HEK293 (cell line): ENCODE results near the gene SAMD5.

Source experiments
- CTCF ChIA-PET: fragments of 350-600 bp; formaldehyde crosslinking; extraction: SDS; loops from one replicate; lab custom pipeline; 2021; ENCODE audit warnings: antibody characterized with exemption; lab: Yijun Ruan, JAX
- POLR2A ChIA-PET: fragments of 300-600 bp; formaldehyde crosslinking; extraction: SDS; loops from one replicate; lab custom pipeline; 2020; ENCODE audit warnings: antibody characterized with exemption, inconsistent platforms; lab: Yijun Ruan, JAX
- H3K27ac ChIP-seq: fragments of 200-500 bp; sonication (Bioruptor generic); 2 replicates; pipeline ENCODE4 v1.5.1; 2014; ENCODE audit warnings: low read depth, low read length, control low read depth, inconsistent platforms; ENCODE audit errors: extremely low read depth
- H3K36me3 ChIP-seq, 2 experiments: fragments of 200-500 bp in 1 of 2; sonication (Bioruptor generic) in 1 of 2; 1 replicate in 1 of 2; 2 replicates in 1 of 2; pipeline ENCODE4 v1.5.1; 2014 to 2017; ENCODE audit warnings: inconsistent platforms in 2 of 2, low read length in 2 of 2; ENCODE audit not compliant: control insufficient read depth in 2 of 2, insufficient read depth in 1 of 2
- H3K4me1 ChIP-seq: fragments of 200-500 bp; sonication (Bioruptor generic); 2 replicates; pipeline ENCODE4 v1.5.1; 2014; ENCODE audit warnings: mild to moderate bottlenecking, low read length, inconsistent platforms; ENCODE audit not compliant: control insufficient read depth, insufficient read depth
- H3K4me3 ChIP-seq: 2 replicates; pipeline ENCODE4 v1.5.1; 2011; ENCODE audit warnings: low read depth, mild to moderate bottlenecking, control low read depth, low read length, moderate library complexity
- H3K9me3 ChIP-seq: fragments of 200-500 bp; sonication (Bioruptor generic); 2 replicates; pipeline ENCODE4 v1.5.1; 2014; ENCODE audit warnings: low read depth, low read length, inconsistent platforms; ENCODE audit not compliant: control insufficient read depth, insufficient read depth
- BCL11A ChIP-seq: fragments of 450-650 bp; formaldehyde crosslinking; IDR thresholded peaks from 2 replicates; pipeline ENCODE4 v1.5.1; 2016; ENCODE audit warnings: low read depth, missing biosample characterization, missing genetic modification characterization
- HOXC10 ChIP-seq: sonication (generic); formaldehyde crosslinking; IDR thresholded peaks from 2 replicates; pipeline ENCODE4 v1.8.1; 2023; ENCODE audit warnings: mild to moderate bottlenecking, missing genetic modification reagents
- IKZF3 ChIP-seq: fragments of 450-650 bp; IDR thresholded peaks from 2 replicates; pipeline ENCODE4 v1.5.0; 2018; ENCODE audit warnings: missing biosample characterization, mild to moderate bottlenecking, missing genetic modification characterization, moderate library complexity
- KLF16 ChIP-seq: fragments of 450-650 bp; formaldehyde crosslinking; IDR thresholded peaks from 2 replicates; pipeline ENCODE4 v1.5.1; 2017; ENCODE audit warnings: missing biosample characterization, missing genetic modification characterization
- PBX3 ChIP-seq: sonication (generic); formaldehyde crosslinking; IDR thresholded peaks from 2 replicates; pipeline ENCODE4 v1.8.1; 2022; ENCODE audit warnings: mild to moderate bottlenecking, moderate library complexity, missing genetic modification reagents
- PRDM6 ChIP-seq: fragments of 450-650 bp; formaldehyde crosslinking; IDR thresholded peaks from 2 replicates; pipeline ENCODE4 v1.5.1; 2017; ENCODE audit warnings: missing biosample characterization, missing genetic modification characterization
- WT1 ChIP-seq: fragments of 450-650 bp; formaldehyde crosslinking; IDR thresholded peaks from 2 replicates; pipeline ENCODE4 v1.5.1; 2016; ENCODE audit warnings: missing biosample characterization, missing genetic modification characterization
- ZFP37 ChIP-seq: fragments of 450-650 bp; formaldehyde crosslinking; IDR thresholded peaks from 2 replicates; pipeline ENCODE4 v1.5.1; 2016; ENCODE audit warnings: missing biosample characterization, missing genetic modification characterization
- ZNF133 ChIP-seq: fragments of 450-650 bp; formaldehyde crosslinking; IDR thresholded peaks from 2 replicates; pipeline ENCODE4 v1.5.1; 2016; ENCODE audit warnings: missing biosample characterization, missing genetic modification characterization
- ZNF214 ChIP-seq: fragments of 450-650 bp; formaldehyde crosslinking; IDR thresholded peaks from 2 replicates; pipeline ENCODE4 v1.5.1; 2017; ENCODE audit warnings: missing biosample characterization, mild to moderate bottlenecking, missing genetic modification characterization, borderline replicate concordance
- ZNF239 ChIP-seq: fragments of 450-650 bp; formaldehyde crosslinking; IDR thresholded peaks from 2 replicates; pipeline ENCODE4 v1.5.1; 2016; ENCODE audit warnings: missing biosample characterization, missing genetic modification characterization
- ZNF274 ChIP-seq, 2 experiments: fragments of 200-500 bp in 1 of 2; fragments of 450-650 bp in 1 of 2; sonication (Bioruptor generic) in 1 of 2; formaldehyde crosslinking in 1 of 2; IDR thresholded peaks; 2 replicates each; pipeline versions ENCODE4 v1.5.1 to v1.6.1; 2014 to 2016; ENCODE audit warnings: borderline replicate concordance in 1 of 2, inconsistent platforms in 1 of 2, low read length in 1 of 2, missing biosample characterization in 1 of 2, missing genetic modification characterization in 1 of 2
- ZNF311 ChIP-seq: fragments of 450-650 bp; formaldehyde crosslinking; IDR thresholded peaks from 2 replicates; pipeline ENCODE4 v1.5.1; 2017; ENCODE audit warnings: missing biosample characterization, missing genetic modification characterization, borderline replicate concordance
- ZNF324 ChIP-seq: fragments of 450-650 bp; formaldehyde crosslinking; IDR thresholded peaks from 2 replicates; pipeline ENCODE4 v1.5.1; 2016; ENCODE audit warnings: missing biosample characterization, missing genetic modification characterization
- ZNF423 ChIP-seq: fragments of 450-650 bp; formaldehyde crosslinking; IDR thresholded peaks from 2 replicates; pipeline ENCODE4 v1.5.1; 2016; ENCODE audit warnings: missing biosample characterization, missing genetic modification characterization
- ZNF558 ChIP-seq: fragments of 450-650 bp; formaldehyde crosslinking; IDR thresholded peaks from 2 replicates; pipeline ENCODE4 v1.5.1; 2016; ENCODE audit warnings: missing biosample characterization, missing genetic modification characterization
- ZNF585B ChIP-seq: fragments of 450-650 bp; formaldehyde crosslinking; IDR thresholded peaks from 2 replicates; pipeline ENCODE4 v1.5.1; 2016; ENCODE audit warnings: missing biosample characterization, missing genetic modification characterization
- ZNF610 ChIP-seq: fragments of 450-650 bp; formaldehyde crosslinking; IDR thresholded peaks from 2 replicates; pipeline ENCODE4 v1.5.1; 2016; ENCODE audit warnings: missing biosample characterization, missing genetic modification characterization, borderline replicate concordance
- ZNF654 ChIP-seq: fragments of 450-650 bp; formaldehyde crosslinking; IDR thresholded peaks from 2 replicates; pipeline ENCODE4 v1.5.1; 2016; ENCODE audit warnings: low read depth, missing biosample characterization, missing genetic modification characterization
- ZNF660 ChIP-seq: fragments of 450-650 bp; IDR thresholded peaks from 2 replicates; pipeline ENCODE4 v1.5.1; 2018; ENCODE audit warnings: missing biosample characterization, mild to moderate bottlenecking, missing genetic modification characterization
- ZNF785 ChIP-seq: fragments of 450-650 bp; formaldehyde crosslinking; IDR thresholded peaks from 2 replicates; pipeline ENCODE4 v1.5.1; 2016; ENCODE audit warnings: missing biosample characterization, missing genetic modification characterization
- ZSCAN18 ChIP-seq: fragments of 450-650 bp; formaldehyde crosslinking; IDR thresholded peaks from 2 replicates; pipeline ENCODE4 v1.5.1; 2016; ENCODE audit warnings: missing biosample characterization, missing genetic modification characterization
- ZSCAN5A ChIP-seq: fragments of 450-650 bp; formaldehyde crosslinking; IDR thresholded peaks from 2 replicates; pipeline ENCODE4 v1.5.1; 2016; ENCODE audit warnings: missing biosample characterization, missing genetic modification characterization
- TF ChIP-seq, protein P1 (sequence below): fragments of 450-650 bp; formaldehyde crosslinking; optimal IDR thresholded peaks from 2 replicates; pipeline ENCODE3; 2016; ENCODE audit warnings: missing biosample characterization, mild to moderate bottlenecking, missing genetic modification characterization

The SAMD5 gene

DNA sequence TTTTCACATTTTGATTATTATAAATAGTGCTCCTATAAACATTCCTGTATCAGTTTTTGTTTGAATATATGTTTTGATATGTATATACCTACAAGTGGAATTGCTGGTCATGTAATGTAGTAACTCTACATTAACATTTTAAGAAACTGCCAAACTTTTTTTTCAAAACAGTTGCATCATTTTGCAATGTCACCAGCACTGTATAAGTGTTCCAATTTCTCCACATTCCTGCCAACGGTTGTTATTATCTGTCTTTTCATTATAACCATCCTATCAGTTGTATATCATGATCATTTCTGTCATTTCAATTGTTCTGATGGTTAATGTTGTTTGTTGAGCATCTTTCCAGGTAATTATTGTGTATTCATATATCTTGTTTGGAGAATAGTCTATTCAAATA is 44.8 kb upstream of the SAMD5 start:
- Histone ChIP-seq H3K27ac (no peak overlapping the region), H3K4me1 (no peaks in the 10 kb centered on the region)
- TF ChIP-seq ZNF311 (no peak), PRDM6 (tag by site-specific recombination) (no peak), HOXC10 (CRISPR knock-in tag) (no peak), BCL11A (tag by site-specific recombination) (no peak), ZNF610 (tag by site-specific recombination) (no peak)
- TF ChIP-seq, all 188 proteins: peak for 0
- H3K4me3 ChIP-seq, result no peak overlapping the region
- CTCF ChIA-PET, result no interaction called here
- POLR2A ChIA-PET, result interaction anchor here (0.6 kb wide), 1 partner anchor 149 kb away, joined by 6 read pairs; no protein-coding TSS in a partner anchor
- no peaks in the 10 kb centered on the region for H3K9me3 ChIP-seq
- H3K36me3 ChIP-seq, result no peaks in the 10 kb centered on the region

DNA sequence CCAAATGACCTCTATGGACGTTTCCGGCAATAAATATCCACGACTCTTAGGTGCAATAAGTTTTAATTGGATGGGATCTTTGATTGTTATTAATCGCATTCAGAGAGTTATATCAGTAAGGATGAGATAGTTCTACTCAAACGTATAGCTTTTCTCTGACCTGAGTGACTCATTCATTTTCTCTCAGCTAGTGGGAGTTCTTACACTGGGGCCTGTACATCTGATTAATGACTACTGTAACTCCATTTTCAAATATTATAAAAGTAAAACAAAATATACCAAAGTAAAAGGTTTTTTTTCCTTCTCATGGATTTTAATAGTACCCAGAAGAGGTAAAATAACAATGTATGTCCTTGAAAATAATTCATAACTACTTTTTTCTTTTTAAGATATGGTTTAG is 41.1 kb upstream of the SAMD5 start:
- H3K4me1 ChIP-seq, result no peaks in the 10 kb centered on the region
- ChIA-PET POLR2A (no interaction called here), CTCF (no interaction called here)
- H3K27ac ChIP-seq, result no peak overlapping the region
- TF ChIP-seq ZSCAN18 (tag by site-specific recombination) (no peak), ZNF214 (no peak), ZNF274 (IDR thresholded peaks at IDR 0.05; ENCODE audit: low read length) (no peak), ZNF274 (tag by site-specific recombination; IDR thresholded peaks at IDR 0.05; ENCODE audit: borderline replicate concordance) (no peak), KLF16 (tag by site-specific recombination) (no peak), PBX3 (no peak), ZNF660 (no peak), IKZF3 (tag by site-specific recombination) (no peak), ZNF585B (tag by site-specific recombination) (no peak), ZNF654 (no peak), ZNF239 (no peak), ZSCAN5A (tag by site-specific recombination) (no peak)
- H3K4me3 ChIP-seq, result no peak overlapping the region
- no peaks in the 10 kb centered on the region for H3K36me3 ChIP-seq
- no peaks in the 10 kb centered on the region for H3K9me3 ChIP-seq

GRCh38 chr6:147467886-147468285 is 40.6 kb upstream of the SAMD5 start:
- ChIA-PET CTCF (interaction anchor here (0.5 kb wide), 1 partner anchor 19 kb away, joined by 3 read pairs; no protein-coding TSS in a partner anchor), POLR2A (no interaction called here)
- no peaks in the 10 kb centered on the region; the same call in 1 of the 2 replicates for H3K9me3 ChIP-seq
- no peak for TF ChIP-seq ZNF133
- no peak for TF ChIP-seq ZFP37
- no peak for TF ChIP-seq ZNF785 (tag by site-specific recombination)
- TF ChIP-seq, protein P1, sequence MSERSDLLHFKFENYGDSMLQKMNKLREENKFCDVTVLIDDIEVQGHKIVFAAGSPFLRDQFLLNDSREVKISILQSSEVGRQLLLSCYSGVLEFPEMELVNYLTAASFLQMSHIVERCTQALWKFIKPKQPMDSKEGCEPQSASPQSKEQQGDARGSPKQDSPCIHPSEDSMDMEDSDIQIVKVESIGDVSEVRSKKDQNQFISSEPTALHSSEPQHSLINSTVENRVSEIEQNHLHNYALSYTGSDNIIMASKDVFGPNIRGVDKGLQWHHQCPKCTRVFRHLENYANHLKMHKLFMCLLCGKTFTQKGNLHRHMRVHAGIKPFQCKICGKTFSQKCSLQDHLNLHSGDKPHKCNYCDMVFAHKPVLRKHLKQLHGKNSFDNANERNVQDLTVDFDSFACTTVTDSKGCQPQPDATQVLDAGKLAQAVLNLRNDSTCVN (tag by site-specific recombination), result no peak
- no peak for TF ChIP-seq ZNF558 (tag by site-specific recombination)
- TF ChIP-seq ZNF324 (tag by site-specific recombination), result no peak
- no peak for TF ChIP-seq WT1
- no peak for TF ChIP-seq ZNF423 (tag by site-specific recombination)
- H3K4me1 ChIP-seq, result no peaks in the 10 kb centered on the region
- H3K4me3 ChIP-seq, result no peak overlapping the region
- no peaks in the 10 kb centered on the region for H3K36me3 ChIP-seq
- H3K27ac ChIP-seq, result no peak overlapping the region
